HepG2 (cell line): ENCODE results near the gene RASSF7. TPM values are rescaled to one million over a fixed set of nuclear protein-coding genes. Genes with fewer than 3 reads are reported as not detected.

Experiments used
- GABPA ChIP-seq, 2 experiments: IDR thresholded peaks; 2 replicates each; pipeline ENCODE4 v1.6.1; 2011 to 2016; ENCODE audit warnings: low read depth in 2 of 2, low read length in 1 of 2, missing biosample characterization in 1 of 2, missing genetic modification characterization in 1 of 2
- GLI4 ChIP-seq: sonication (generic); formaldehyde crosslinking; IDR thresholded peaks from 2 replicates; pipeline ENCODE4 v1.5.1; 2020; ENCODE audit warnings: missing genetic modification reagents, mild to moderate bottlenecking, moderate library complexity, borderline replicate concordance
- MBNL3 ChIP-seq: fragments of 250-450 bp; sonication (Bioruptor Pico); conservative IDR thresholded peaks from 2 replicates; pipeline ENCODE4 v1.8.0; 2022; ENCODE audit warnings: mild to moderate bottlenecking, inconsistent platforms
- NONO ChIP-seq, 2 experiments: fragments of 450-650 bp in 1 of 2; sonication (generic) in 1 of 2; formaldehyde crosslinking in 1 of 2; IDR thresholded peaks in 1 of 2; conservative IDR thresholded peaks in 1 of 2; 2 replicates each; pipeline versions ENCODE4 v1.6.1 to v1.8.0; 2017 to 2022; ENCODE audit warnings: mild to moderate bottlenecking in 1 of 2, missing genetic modification reagents in 1 of 2, moderate library complexity in 1 of 2
- PATZ1 ChIP-seq: sonication (generic); formaldehyde crosslinking; IDR thresholded peaks from 2 replicates; pipeline ENCODE4 v1.4.0; 2020; ENCODE audit warnings: missing genetic modification reagents
- PAWR ChIP-seq: sonication (generic); formaldehyde crosslinking; IDR thresholded peaks from 2 replicates; pipeline ENCODE4 v1.4.0; 2020; ENCODE audit warnings: missing genetic modification reagents, mild to moderate bottlenecking, borderline replicate concordance
- PLRG1 ChIP-seq: fragments of 450-650 bp; conservative IDR thresholded peaks from 2 replicates; pipeline ENCODE4 v1.6.1; 2016
- REL ChIP-seq: sonication (generic); formaldehyde crosslinking; conservative IDR thresholded peaks from 2 replicates; pipeline ENCODE4 v1.8.0; 2022; ENCODE audit warnings: mild to moderate bottlenecking, missing genetic modification reagents, moderate library complexity
- SOX13 ChIP-seq, 3 experiments: fragments of 450-650 bp in 1 of 3; sonication (generic) in 1 of 3; formaldehyde crosslinking in 1 of 3; IDR thresholded peaks in 2 of 3; conservative IDR thresholded peaks in 1 of 3; 2 replicates each; pipeline versions ENCODE4 v1.5.0 to v1.6.1; 2016 to 2020; ENCODE audit warnings: antibody characterized with exemption in 1 of 3, mild to moderate bottlenecking in 1 of 3, missing compliant biosample characterization in 1 of 3, missing genetic modification reagents in 1 of 3, moderate library complexity in 1 of 3
- SP5 ChIP-seq: IDR thresholded peaks from 2 replicates; pipeline ENCODE4 v1.6.1; 2016; ENCODE audit warnings: low read depth, borderline replicate concordance
- TCF7L2 ChIP-seq: IDR thresholded peaks from 2 replicates; pipeline ENCODE4 v1.6.1; 2011; ENCODE audit warnings: mild to moderate bottlenecking, low read depth, low read length, moderate library complexity
- ZC3H13 ChIP-seq: sonication (generic); formaldehyde crosslinking; IDR thresholded peaks from 2 replicates; pipeline ENCODE4 v1.8.1; 2023; ENCODE audit warnings: mild to moderate bottlenecking, missing genetic modification reagents, moderate library complexity
- ZFX ChIP-seq: sonication (generic); formaldehyde crosslinking; IDR thresholded peaks from 2 replicates; pipeline ENCODE4 v1.4.0; 2020; ENCODE audit warnings: mild to moderate bottlenecking, low read depth, missing genetic modification reagents, moderate library complexity
- ZNF234 ChIP-seq: sonication (generic); formaldehyde crosslinking; conservative IDR thresholded peaks from 2 replicates; pipeline ENCODE4 v1.5.1; 2020; ENCODE audit warnings: mild to moderate bottlenecking, missing genetic modification reagents
- ZNF33B ChIP-seq: sonication (generic); formaldehyde crosslinking; IDR thresholded peaks from 2 replicates; pipeline ENCODE4 v1.5.1; 2020; ENCODE audit warnings: mild to moderate bottlenecking, missing genetic modification reagents
- ZNF572 ChIP-seq: sonication (generic); formaldehyde crosslinking; IDR thresholded peaks from 2 replicates; pipeline ENCODE4 v1.5.1; 2020; ENCODE audit warnings: mild to moderate bottlenecking, missing genetic modification reagents
- ZNF607 ChIP-seq: sonication (generic); formaldehyde crosslinking; IDR thresholded peaks from 2 replicates; pipeline ENCODE4 v1.5.1; 2020; ENCODE audit warnings: missing genetic modification reagents, mild to moderate bottlenecking, borderline replicate concordance
- ZNF670 ChIP-seq: sonication (generic); formaldehyde crosslinking; IDR thresholded peaks from 2 replicates; pipeline ENCODE4 v1.8.0; 2022; ENCODE audit warnings: mild to moderate bottlenecking, missing genetic modification reagents, borderline replicate concordance
- ZNF850 ChIP-seq: sonication (generic); formaldehyde crosslinking; conservative IDR thresholded peaks from 2 replicates; pipeline ENCODE4 v1.9.0; 2021; ENCODE audit warnings: mild to moderate bottlenecking, missing genetic modification reagents
- polyA plus RNA-seq, 8 experiments: library from polyadenylated mRNA; depleted of rRNA in 3 of 8; stranded (reverse) in 7 of 8; unstranded in 1 of 8; fragments of >200 nt; fragmentation: Illumina TruSeq in 4 of 8; extraction: Trizol in 4 of 8; gene quantifications; 2 replicates each; pipeline versions ENCODE4 v1.2.1 to v1.2.3, GENCODE V29; 2011 to 2016; ENCODE audit warnings: low read depth in 4 of 8, missing spikeins in 1 of 8, mixed read lengths in 1 of 8; ENCODE audit not compliant: insufficient read depth in 1 of 8
- total RNA-seq, 5 experiments: library from RNA; depleted of rRNA; stranded (reverse); fragments of >200 nt; fragmentation: Illumina TruSeq; extraction: Trizol; gene quantifications; 2 replicates each; pipeline ENCODE4 v1.2.3, GENCODE V29; 2016; ENCODE audit warnings: low read depth in 1 of 5
- TF ChIP-seq, protein P1 (sequence below), 2 experiments: sonication (generic) in 1 of 2; formaldehyde crosslinking in 1 of 2; IDR thresholded peaks; 2 replicates each; pipeline versions ENCODE4 v1.6.1 to v1.9.0; 2014 to 2022; ENCODE audit warnings: antibody characterized with exemption in 1 of 2, borderline replicate concordance in 1 of 2, inconsistent platforms in 1 of 2, low read depth in 1 of 2, missing genetic modification reagents in 1 of 2

The RASSF7 gene
- total and polyA plus RNA-seq, 2 of the 13 experiments (the other 11 are each of a cell fraction or from before 2014, with no cell fraction given): 20.2 to 28.6 TPM

GRCh38 chr11:557328-558132 lies 3.2 kb upstream of the RASSF7 start (continued):
- peak; percentile 33; the same call in 1 of the 2 replicates for TF ChIP-seq PATZ1
- no peak for TF ChIP-seq ZNF572 (CRISPR knock-in tag)
- no peak for TF ChIP-seq ZNF850 (CRISPR knock-in tag)
- TF ChIP-seq NONO (IDR thresholded peaks at IDR 0.05): no peak
- TF ChIP-seq NONO (CRISPR knock-in tag; conservative IDR thresholded peaks at IDR 0.05): no peak
- no peak for TF ChIP-seq MBNL3 (CRISPR knock-in tag)
- no peak for TF ChIP-seq GLI4 (CRISPR knock-in tag)
- TF ChIP-seq, protein P1, sequence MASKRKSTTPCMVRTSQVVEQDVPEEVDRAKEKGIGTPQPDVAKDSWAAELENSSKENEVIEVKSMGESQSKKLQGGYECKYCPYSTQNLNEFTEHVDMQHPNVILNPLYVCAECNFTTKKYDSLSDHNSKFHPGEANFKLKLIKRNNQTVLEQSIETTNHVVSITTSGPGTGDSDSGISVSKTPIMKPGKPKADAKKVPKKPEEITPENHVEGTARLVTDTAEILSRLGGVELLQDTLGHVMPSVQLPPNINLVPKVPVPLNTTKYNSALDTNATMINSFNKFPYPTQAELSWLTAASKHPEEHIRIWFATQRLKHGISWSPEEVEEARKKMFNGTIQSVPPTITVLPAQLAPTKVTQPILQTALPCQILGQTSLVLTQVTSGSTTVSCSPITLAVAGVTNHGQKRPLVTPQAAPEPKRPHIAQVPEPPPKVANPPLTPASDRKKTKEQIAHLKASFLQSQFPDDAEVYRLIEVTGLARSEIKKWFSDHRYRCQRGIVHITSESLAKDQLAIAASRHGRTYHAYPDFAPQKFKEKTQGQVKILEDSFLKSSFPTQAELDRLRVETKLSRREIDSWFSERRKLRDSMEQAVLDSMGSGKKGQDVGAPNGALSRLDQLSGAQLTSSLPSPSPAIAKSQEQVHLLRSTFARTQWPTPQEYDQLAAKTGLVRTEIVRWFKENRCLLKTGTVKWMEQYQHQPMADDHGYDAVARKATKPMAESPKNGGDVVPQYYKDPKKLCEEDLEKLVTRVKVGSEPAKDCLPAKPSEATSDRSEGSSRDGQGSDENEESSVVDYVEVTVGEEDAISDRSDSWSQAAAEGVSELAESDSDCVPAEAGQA (IDR thresholded peaks at IDR 0.05; ENCODE audit: low read depth): no peak
- TF ChIP-seq, protein P1 (CRISPR knock-in tag; IDR thresholded peaks at IDR 0.05; ENCODE audit: borderline replicate concordance): no peak
- TF ChIP-seq ZNF33B (CRISPR knock-in tag): no peak
- TF ChIP-seq ZFX (CRISPR knock-in tag): peak; percentile 48; the same call in 1 of the 2 replicates
- no peak for TF ChIP-seq ZNF234 (CRISPR knock-in tag)
- TF ChIP-seq ZNF607: no peak
- no peak for TF ChIP-seq SP5
- TF ChIP-seq PLRG1: no peak
- TF ChIP-seq ZC3H13 (CRISPR knock-in tag): no peak
- TF ChIP-seq REL (CRISPR knock-in tag): no peak
- no peak for TF ChIP-seq GABPA (IDR thresholded peaks at IDR 0.05; ENCODE audit: low read depth, low read length)
- peak; percentile 16; the same call in 1 of the 2 replicates for TF ChIP-seq GABPA (CRISPR knock-in tag; IDR thresholded peaks at IDR 0.05; ENCODE audit: low read depth)
- TF ChIP-seq PAWR (CRISPR knock-in tag): no peak
- no peak for TF ChIP-seq SOX13 (IDR thresholded peaks at IDR 0.05)
- TF ChIP-seq SOX13 (CRISPR knock-in tag; conservative IDR thresholded peaks at IDR 0.05 in 1 of 2, IDR thresholded peaks at IDR 0.05 in 1 of 2): no peak
- no peak for TF ChIP-seq ZNF670
- TF ChIP-seq TCF7L2: no peak
